ENCODE measurements around the gene ZMYND19.

The ZMYND19 gene

DNA sequence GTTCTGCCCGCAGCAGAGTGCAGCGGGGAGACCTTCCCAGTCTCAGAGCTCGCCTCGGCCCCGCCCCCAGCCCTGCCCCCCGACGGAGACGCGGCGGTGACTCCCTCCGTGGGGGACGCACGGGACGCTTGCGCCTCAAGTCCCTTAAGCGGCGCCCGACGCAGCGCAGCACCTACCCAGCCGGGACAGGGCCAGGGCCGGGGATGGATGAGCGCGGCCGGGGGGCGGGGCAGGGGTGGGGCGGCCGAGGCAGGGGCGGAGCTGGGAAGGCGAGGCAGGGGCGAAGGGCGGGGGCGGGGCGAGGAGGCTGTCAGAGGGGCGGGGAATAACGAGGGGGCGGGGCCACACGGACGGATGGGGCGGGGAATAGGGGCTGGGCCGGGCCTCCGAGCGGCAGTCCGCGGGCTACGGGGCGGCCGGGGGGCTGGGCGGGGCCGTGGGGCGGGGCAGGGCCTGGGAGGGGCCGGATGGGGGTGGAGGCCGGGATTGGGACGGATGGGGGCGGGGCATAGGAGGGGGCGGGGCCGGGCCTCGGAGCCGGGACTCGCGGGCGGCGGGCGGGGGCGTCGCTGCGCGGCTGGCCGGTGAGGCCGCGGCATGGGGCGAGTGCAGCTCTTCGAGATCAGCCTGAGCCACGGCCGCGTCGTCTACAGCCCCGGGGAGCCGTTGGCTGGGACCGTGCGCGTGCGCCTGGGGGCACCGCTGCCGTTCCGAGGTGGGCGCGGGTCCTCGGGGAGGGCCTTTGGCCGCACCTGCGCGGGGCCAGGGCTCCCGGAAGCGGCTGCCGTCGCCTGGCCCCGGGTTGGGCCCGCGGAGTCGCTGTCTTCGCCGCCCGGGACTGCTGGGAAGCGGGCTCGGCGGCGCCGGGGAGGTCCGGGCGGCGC lies 15.1 kb upstream of the ZMYND19 start, which contains the start of gene ARRDC1 (continued):
- TF ChIP-seq ZNF600 (tag by site-specific recombination; IDR thresholded peaks at IDR 0.05) (0 out of 2 replicates have a peak, but pooled peaks have one; percentile 13), KLF8 (tag by site-specific recombination; IDR thresholded peaks at IDR 0.05) (0 out of 2 replicates have a peak, but pooled peaks have one; percentile 10), KLF10 (tag by site-specific recombination; IDR thresholded peaks at IDR 0.05) (peak; percentile 75), ZNF391 (tag by site-specific recombination; IDR thresholded peaks at IDR 0.05; ENCODE audit: borderline replicate concordance, low read depth) (no peak), ZBTB20 (tag by site-specific recombination; IDR thresholded peaks at IDR 0.05) (peak; percentile 72)
- TF ChIP-seq, protein P1, sequence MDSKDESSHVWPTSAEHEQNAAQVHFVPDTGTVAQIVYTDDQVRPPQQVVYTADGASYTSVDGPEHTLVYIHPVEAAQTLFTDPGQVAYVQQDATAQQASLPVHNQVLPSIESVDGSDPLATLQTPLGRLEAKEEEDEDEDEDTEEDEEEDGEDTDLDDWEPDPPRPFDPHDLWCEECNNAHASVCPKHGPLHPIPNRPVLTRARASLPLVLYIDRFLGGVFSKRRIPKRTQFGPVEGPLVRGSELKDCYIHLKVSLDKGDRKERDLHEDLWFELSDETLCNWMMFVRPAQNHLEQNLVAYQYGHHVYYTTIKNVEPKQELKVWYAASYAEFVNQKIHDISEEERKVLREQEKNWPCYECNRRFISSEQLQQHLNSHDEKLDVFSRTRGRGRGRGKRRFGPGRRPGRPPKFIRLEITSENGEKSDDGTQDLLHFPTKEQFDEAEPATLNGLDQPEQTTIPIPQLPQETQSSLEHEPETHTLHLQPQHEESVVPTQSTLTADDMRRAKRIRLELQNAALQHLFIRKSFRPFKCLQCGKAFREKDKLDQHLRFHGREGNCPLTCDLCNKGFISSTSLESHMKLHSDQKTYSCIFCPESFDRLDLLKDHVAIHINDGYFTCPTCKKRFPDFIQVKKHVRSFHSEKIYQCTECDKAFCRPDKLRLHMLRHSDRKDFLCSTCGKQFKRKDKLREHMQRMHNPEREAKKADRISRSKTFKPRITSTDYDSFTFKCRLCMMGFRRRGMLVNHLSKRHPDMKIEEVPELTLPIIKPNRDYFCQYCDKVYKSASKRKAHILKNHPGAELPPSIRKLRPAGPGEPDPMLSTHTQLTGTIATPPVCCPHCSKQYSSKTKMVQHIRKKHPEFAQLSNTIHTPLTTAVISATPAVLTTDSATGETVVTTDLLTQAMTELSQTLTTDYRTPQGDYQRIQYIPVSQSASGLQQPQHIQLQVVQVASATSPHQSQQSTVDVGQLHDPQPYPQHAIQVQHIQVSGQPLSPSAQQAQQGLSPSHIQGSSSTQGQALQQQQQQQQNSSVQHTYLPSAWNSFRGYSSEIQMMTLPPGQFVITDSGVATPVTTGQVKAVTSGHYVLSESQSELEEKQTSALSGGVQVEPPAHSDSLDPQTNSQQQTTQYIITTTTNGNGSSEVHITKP (tag by site-specific recombination; IDR thresholded peaks at IDR 0.05) = peak; percentile 22; the same call in 1 of the 2 replicates

DNA sequence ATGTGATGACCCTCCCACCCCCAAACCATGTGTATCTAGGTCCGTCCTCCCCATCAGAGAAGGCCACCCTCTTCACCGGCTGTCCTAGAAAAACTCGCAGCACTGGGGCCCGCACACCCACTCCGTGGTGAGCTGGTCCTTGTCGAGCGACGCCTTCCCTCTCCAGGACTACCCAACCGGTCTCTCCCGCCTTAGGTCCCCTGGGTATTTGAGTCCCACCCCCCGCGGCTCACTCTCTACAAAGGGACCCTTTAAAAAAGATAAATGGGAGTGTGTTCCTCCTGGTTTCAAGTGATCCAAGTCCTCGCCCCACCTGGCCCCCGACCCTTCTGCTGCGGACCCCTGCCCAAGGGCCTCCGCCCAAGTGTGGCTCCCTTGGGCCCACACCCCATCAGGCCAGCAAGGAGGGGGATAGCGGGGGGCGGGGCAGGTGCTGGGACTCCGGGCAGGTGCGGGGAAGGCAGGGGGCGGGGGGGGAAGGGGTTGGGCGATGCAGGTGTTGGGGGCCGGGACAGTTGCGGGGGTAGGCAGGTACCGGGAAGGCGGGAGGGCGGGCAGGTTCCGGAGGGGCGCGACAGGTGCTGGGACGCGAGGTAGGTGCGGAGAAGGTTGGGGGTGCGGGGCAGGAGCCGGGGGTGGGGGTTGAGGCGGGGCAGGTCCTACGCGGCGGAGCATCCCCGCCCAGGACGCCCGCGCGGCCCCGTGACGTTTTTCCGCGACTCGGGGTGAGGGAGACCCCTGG lies 14.2 kb upstream of the ZMYND19 start:
- CTCF ChIA-PET = no interaction called here
- Histone ChIP-seq H3K4me3 (ENCODE audit: low read depth, low read length) (peak overlapping the region; percentile 43), H3K9me3 (ENCODE audit: control insufficient read depth, insufficient read depth, low read depth, low read length) (no peaks in the 10 kb centered on the region), H3K36me3 (ENCODE audit: control insufficient read depth in 2 of 2, insufficient read depth in 1 of 2, low read length in 2 of 2) (no peaks in the 10 kb centered on the region), H3K4me1 (ENCODE audit: control insufficient read depth, insufficient read depth, low read length) (no peaks in the 10 kb centered on the region), H3K27ac (ENCODE audit: extremely low read depth, low read depth, low read length) (no peak overlapping the region)
- TF ChIP-seq ZNF560 (tag by site-specific recombination; IDR thresholded peaks at IDR 0.05; ENCODE audit: borderline replicate concordance) (no peak), GLIS1 (tag by site-specific recombination; IDR thresholded peaks at IDR 0.05) (peak; percentile 52), ZNF202 (tag by site-specific recombination; IDR thresholded peaks at IDR 0.05; ENCODE audit: borderline replicate concordance) (no peak), KLF1 (tag by site-specific recombination; IDR thresholded peaks at IDR 0.05) (peak; percentile 34; the same call in 1 of the 2 replicates)
- POLR2A ChIA-PET = interaction anchor here (0.6 to 2.3 kb wide), 15 partner anchors 9 to 518 kb away, joined by 3 to 43 read pairs (median 5); partner anchors contain the start of genes DPH7, EHMT1, MAN1B1 and MRPL41

DNA sequence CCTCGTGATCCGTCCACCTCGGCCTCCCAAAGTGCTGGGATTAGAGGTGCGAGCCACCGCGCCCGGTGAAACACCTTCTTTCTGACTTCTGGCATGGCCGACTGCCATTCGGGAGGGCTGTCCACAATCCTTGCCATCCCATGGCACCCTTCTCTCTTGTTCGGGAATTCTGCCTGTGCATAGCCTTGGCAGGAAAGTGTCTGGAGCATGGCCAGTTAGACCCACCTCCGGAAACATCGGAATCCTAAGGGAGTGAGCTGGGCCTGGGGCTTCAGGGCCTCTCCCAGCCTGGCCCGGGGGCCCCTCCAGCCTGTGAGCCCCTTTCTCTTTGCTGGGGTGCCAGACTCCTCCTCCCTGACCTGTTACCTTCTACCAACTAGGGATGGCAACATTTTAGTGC lies 13.6 kb upstream of the ZMYND19 start:
- CTCF ChIA-PET = interaction anchor here (0.6 to 1.4 kb wide), 3 partner anchors 14 to 53 kb away, joined by 3 to 8 read pairs (median 3); partner anchors contain the start of gene ZMYND19
- Histone ChIP-seq H3K9me3 (ENCODE audit: control insufficient read depth, insufficient read depth, low read depth, low read length) (no peaks in the 10 kb centered on the region), H3K4me1 (ENCODE audit: control insufficient read depth, insufficient read depth, low read length) (no peaks in the 10 kb centered on the region), H3K27ac (ENCODE audit: extremely low read depth, low read depth, low read length) (no peak overlapping the region), H3K36me3 (ENCODE audit: control insufficient read depth in 2 of 2, insufficient read depth in 1 of 2, low read length in 2 of 2) (no peaks in the 10 kb centered on the region), H3K4me3 (ENCODE audit: low read depth, low read length) (no peak overlapping the region)
- POLR2A ChIA-PET = interaction anchor here (2.3 kb wide), 1 partner anchor 12 kb away, joined by 43 read pairs; the partner anchor contains the start of gene ZMYND19
- no peak for TF ChIP-seq ZNF660 (tag by site-specific recombination; IDR thresholded peaks at IDR 0.05)
- TF ChIP-seq ZSCAN23 (tag by site-specific recombination; IDR thresholded peaks at IDR 0.05) = no peak
- no peak for TF ChIP-seq ZNF600 (tag by site-specific recombination; IDR thresholded peaks at IDR 0.05)
- no peak for TF ChIP-seq ZNF626 (tag by site-specific recombination; IDR thresholded peaks at IDR 0.05)
- no peak for TF ChIP-seq FEZF1 (tag by site-specific recombination; IDR thresholded peaks at IDR 0.05)
- TF ChIP-seq, protein P2, sequence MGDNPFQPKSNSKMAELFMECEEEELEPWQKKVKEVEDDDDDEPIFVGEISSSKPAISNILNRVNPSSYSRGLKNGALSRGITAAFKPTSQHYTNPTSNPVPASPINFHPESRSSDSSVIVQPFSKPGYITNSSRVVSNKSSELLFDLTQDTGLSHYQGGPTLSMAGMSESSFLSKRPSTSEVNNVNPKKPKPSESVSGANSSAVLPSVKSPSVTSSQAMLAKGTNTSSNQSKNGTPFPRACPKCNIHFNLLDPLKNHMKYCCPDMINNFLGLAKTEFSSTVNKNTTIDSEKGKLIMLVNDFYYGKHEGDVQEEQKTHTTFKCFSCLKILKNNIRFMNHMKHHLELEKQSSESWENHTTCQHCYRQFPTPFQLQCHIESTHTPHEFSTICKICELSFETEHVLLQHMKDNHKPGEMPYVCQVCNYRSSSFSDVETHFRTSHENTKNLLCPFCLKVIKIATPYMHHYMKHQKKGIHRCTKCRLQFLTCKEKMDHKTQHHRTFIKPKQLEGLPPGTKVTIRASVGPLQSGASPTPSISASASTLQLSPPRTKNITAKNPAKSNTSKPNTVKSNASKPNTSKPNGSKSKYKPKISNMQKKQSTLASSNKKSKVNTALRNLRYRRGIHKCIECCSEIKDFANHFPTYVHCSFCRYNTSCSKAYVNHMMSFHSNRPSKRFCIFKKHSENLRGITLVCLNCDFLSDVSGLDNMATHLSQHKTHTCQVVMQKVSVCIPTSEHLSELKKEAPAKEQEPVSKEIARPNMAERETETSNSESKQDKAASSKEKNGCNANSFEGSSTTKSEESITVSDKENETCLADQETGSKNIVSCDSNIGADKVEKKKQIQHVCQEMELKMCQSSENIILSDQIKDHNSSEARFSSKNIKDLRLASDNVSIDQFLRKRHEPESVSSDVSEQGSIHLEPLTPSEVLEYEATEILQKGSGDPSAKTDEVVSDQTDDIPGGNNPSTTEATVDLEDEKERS (tag by site-specific recombination; IDR thresholded peaks at IDR 0.05) = no peak
- TF ChIP-seq, protein P3, sequence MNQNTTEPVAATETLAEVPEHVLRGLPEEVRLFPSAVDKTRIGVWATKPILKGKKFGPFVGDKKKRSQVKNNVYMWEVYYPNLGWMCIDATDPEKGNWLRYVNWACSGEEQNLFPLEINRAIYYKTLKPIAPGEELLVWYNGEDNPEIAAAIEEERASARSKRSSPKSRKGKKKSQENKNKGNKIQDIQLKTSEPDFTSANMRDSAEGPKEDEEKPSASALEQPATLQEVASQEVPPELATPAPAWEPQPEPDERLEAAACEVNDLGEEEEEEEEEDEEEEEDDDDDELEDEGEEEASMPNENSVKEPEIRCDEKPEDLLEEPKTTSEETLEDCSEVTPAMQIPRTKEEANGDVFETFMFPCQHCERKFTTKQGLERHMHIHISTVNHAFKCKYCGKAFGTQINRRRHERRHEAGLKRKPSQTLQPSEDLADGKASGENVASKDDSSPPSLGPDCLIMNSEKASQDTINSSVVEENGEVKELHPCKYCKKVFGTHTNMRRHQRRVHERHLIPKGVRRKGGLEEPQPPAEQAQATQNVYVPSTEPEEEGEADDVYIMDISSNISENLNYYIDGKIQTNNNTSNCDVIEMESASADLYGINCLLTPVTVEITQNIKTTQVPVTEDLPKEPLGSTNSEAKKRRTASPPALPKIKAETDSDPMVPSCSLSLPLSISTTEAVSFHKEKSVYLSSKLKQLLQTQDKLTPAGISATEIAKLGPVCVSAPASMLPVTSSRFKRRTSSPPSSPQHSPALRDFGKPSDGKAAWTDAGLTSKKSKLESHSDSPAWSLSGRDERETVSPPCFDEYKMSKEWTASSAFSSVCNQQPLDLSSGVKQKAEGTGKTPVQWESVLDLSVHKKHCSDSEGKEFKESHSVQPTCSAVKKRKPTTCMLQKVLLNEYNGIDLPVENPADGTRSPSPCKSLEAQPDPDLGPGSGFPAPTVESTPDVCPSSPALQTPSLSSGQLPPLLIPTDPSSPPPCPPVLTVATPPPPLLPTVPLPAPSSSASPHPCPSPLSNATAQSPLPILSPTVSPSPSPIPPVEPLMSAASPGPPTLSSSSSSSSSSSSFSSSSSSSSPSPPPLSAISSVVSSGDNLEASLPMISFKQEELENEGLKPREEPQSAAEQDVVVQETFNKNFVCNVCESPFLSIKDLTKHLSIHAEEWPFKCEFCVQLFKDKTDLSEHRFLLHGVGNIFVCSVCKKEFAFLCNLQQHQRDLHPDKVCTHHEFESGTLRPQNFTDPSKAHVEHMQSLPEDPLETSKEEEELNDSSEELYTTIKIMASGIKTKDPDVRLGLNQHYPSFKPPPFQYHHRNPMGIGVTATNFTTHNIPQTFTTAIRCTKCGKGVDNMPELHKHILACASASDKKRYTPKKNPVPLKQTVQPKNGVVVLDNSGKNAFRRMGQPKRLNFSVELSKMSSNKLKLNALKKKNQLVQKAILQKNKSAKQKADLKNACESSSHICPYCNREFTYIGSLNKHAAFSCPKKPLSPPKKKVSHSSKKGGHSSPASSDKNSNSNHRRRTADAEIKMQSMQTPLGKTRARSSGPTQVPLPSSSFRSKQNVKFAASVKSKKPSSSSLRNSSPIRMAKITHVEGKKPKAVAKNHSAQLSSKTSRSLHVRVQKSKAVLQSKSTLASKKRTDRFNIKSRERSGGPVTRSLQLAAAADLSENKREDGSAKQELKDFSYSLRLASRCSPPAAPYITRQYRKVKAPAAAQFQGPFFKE (tag by site-specific recombination; IDR thresholded peaks at IDR 0.05; ENCODE audit: borderline replicate concordance) = no peak
- no peak for TF ChIP-seq ZFP69B (tag by site-specific recombination; IDR thresholded peaks at IDR 0.05)

Measured in HEK293 (cell line).